Measurements from ENCODE around the gene MBP. TPM values are rescaled to one million over a fixed set of nuclear protein-coding genes. Genes with fewer than 3 reads are reported as not detected.
A peak's percentile ranks its signal among the peaks of the same experiment; 100 is the strongest.

Gene MBP
- total and polyA plus RNA-seq, 10 of the 15 experiments (the other 5 are each of a cell fraction or from before 2014, with no cell fraction given), result 12.2 to 67.8 (median 42.1) TPM

GRCh38 chr18:76951456-76952247 lies 180.9 kb downstream of the MBP start (continued):
- TF ChIP-seq ZNF592 (IDR thresholded peaks at IDR 0.05) (no peak), FOXM1 (IDR thresholded peaks at IDR 0.05; ENCODE audit: low read depth, low read length) (no peak), YY1 (IDR thresholded peaks at IDR 0.05; ENCODE audit: low read depth, low read length) (no peak), EGR1 (IDR thresholded peaks at IDR 0.05; ENCODE audit: borderline replicate concordance in 1 of 2, low read depth in 2 of 2, low read length in 2 of 2) (no peak), ZNF217 (IDR thresholded peaks at IDR 0.05) (no peak), ZSCAN29 (IDR thresholded peaks at IDR 0.05) (no peak), HCFC1 (IDR thresholded peaks at IDR 0.05; ENCODE audit: low read length) (no peak), NR2C1 (IDR thresholded peaks at IDR 0.05) (no peak), MLLT1 (IDR thresholded peaks at IDR 0.05) (peak; percentile 85), CBX5 (IDR thresholded peaks at IDR 0.05; ENCODE audit: low read depth) (no peak), BCL3 (IDR thresholded peaks at IDR 0.05; ENCODE audit: borderline replicate concordance, insufficient read depth, low read depth, low read length, poor library complexity, severe bottlenecking) (peak; percentile 62), IRF3 (IDR thresholded peaks at IDR 0.05) (no peak)
- TF ChIP-seq, protein P1, sequence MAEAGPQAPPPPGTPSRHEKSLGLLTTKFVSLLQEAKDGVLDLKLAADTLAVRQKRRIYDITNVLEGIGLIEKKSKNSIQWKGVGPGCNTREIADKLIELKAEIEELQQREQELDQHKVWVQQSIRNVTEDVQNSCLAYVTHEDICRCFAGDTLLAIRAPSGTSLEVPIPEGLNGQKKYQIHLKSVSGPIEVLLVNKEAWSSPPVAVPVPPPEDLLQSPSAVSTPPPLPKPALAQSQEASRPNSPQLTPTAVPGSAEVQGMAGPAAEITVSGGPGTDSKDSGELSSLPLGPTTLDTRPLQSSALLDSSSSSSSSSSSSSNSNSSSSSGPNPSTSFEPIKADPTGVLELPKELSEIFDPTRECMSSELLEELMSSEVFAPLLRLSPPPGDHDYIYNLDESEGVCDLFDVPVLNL (IDR thresholded peaks at IDR 0.05; ENCODE audit: low read depth, low read length), result no peak
- TF ChIP-seq, protein P2, sequence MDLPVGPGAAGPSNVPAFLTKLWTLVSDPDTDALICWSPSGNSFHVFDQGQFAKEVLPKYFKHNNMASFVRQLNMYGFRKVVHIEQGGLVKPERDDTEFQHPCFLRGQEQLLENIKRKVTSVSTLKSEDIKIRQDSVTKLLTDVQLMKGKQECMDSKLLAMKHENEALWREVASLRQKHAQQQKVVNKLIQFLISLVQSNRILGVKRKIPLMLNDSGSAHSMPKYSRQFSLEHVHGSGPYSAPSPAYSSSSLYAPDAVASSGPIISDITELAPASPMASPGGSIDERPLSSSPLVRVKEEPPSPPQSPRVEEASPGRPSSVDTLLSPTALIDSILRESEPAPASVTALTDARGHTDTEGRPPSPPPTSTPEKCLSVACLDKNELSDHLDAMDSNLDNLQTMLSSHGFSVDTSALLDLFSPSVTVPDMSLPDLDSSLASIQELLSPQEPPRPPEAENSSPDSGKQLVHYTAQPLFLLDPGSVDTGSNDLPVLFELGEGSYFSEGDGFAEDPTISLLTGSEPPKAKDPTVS (IDR thresholded peaks at IDR 0.05; ENCODE audit: low read depth, low read length), result no peak
- TF ChIP-seq, protein P3, sequence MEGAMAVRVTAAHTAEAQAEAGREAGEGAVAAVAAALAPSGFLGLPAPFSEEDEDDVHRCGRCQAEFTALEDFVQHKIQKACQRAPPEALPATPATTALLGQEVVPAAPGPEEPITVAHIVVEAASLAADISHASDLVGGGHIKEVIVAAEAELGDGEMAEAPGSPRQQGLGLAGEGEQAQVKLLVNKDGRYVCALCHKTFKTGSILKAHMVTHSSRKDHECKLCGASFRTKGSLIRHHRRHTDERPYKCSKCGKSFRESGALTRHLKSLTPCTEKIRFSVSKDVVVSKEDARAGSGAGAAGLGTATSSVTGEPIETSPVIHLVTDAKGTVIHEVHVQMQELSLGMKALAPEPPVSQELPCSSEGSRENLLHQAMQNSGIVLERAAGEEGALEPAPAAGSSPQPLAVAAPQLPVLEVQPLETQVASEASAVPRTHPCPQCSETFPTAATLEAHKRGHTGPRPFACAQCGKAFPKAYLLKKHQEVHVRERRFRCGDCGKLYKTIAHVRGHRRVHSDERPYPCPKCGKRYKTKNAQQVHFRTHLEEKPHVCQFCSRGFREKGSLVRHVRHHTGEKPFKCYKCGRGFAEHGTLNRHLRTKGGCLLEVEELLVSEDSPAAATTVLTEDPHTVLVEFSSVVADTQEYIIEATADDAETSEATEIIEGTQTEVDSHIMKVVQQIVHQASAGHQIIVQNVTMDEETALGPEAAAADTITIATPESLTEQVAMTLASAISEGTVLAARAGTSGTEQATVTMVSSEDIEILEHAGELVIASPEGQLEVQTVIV (IDR thresholded peaks at IDR 0.05; ENCODE audit: borderline replicate concordance, partially characterized antibody), result no peak

All from GM12878 (cell line).